ENCODE measurements around the gene HYCC2.

DNA sequence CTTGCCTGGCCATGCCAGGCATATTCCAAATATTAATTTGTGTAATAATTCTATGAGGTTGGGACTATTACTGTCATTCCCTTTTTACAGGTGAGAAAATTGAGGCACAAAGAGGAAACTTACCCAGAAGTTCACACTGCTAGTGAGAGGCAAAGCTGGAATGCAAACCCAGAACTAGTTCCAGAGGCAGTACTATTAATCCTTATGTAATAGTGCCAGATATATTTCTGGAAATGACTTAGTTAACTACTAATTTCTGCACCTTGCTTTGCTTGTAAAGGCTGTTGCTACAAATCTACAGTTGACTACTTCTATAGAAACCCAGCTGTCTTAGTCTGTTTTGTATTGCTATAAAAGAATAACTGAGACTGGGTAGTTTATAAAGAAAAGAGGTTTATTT lies 39.1 kb upstream of the HYCC2 start:
- TF ChIP-seq EP300 (IDR thresholded peaks at IDR 0.05; ENCODE audit: borderline replicate concordance in 1 of 2, low read depth in 2 of 2, low read length in 2 of 2) (no peak), BCL11A (IDR thresholded peaks at IDR 0.05; ENCODE audit: low read depth in 2 of 2, low read length in 2 of 2) (no peak), POLR2A (IDR thresholded peaks at IDR 0.05; ENCODE audit: control extremely low read depth in 1 of 2, low read depth in 2 of 2, low read length in 2 of 2) (no peak), TEAD4 (IDR thresholded peaks at IDR 0.05; ENCODE audit: low read depth, low read length) (no peak), CHD2 (IDR thresholded peaks at IDR 0.05; ENCODE audit: low read length) (no peak), TAF1 (IDR thresholded peaks at IDR 0.05; ENCODE audit: low read depth, low read length) (no peak), JUN (IDR thresholded peaks at IDR 0.05; ENCODE audit: low read depth, low read length) (no peak), RFX5 (IDR thresholded peaks at IDR 0.05; ENCODE audit: borderline replicate concordance, low read depth, low read length) (no peak), EGR1 (IDR thresholded peaks at IDR 0.05; ENCODE audit: borderline replicate concordance, low read depth, low read length) (no peak), RAD21 (IDR thresholded peaks at IDR 0.05 in 1 of 2, conservative IDR thresholded peaks at IDR 0.05 in 1 of 2; ENCODE audit: low read depth in 2 of 2, low read length in 2 of 2) (no peak)
- TF ChIP-seq, protein P1, sequence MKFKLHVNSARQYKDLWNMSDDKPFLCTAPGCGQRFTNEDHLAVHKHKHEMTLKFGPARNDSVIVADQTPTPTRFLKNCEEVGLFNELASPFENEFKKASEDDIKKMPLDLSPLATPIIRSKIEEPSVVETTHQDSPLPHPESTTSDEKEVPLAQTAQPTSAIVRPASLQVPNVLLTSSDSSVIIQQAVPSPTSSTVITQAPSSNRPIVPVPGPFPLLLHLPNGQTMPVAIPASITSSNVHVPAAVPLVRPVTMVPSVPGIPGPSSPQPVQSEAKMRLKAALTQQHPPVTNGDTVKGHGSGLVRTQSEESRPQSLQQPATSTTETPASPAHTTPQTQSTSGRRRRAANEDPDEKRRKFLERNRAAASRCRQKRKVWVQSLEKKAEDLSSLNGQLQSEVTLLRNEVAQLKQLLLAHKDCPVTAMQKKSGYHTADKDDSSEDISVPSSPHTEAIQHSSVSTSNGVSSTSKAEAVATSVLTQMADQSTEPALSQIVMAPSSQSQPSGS (IDR thresholded peaks at IDR 0.05; ENCODE audit: low read length) = no peak
- TF ChIP-seq, protein P2, sequence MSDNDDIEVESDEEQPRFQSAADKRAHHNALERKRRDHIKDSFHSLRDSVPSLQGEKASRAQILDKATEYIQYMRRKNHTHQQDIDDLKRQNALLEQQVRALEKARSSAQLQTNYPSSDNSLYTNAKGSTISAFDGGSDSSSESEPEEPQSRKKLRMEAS (IDR thresholded peaks at IDR 0.05) = no peak
- TF ChIP-seq, protein P3, sequence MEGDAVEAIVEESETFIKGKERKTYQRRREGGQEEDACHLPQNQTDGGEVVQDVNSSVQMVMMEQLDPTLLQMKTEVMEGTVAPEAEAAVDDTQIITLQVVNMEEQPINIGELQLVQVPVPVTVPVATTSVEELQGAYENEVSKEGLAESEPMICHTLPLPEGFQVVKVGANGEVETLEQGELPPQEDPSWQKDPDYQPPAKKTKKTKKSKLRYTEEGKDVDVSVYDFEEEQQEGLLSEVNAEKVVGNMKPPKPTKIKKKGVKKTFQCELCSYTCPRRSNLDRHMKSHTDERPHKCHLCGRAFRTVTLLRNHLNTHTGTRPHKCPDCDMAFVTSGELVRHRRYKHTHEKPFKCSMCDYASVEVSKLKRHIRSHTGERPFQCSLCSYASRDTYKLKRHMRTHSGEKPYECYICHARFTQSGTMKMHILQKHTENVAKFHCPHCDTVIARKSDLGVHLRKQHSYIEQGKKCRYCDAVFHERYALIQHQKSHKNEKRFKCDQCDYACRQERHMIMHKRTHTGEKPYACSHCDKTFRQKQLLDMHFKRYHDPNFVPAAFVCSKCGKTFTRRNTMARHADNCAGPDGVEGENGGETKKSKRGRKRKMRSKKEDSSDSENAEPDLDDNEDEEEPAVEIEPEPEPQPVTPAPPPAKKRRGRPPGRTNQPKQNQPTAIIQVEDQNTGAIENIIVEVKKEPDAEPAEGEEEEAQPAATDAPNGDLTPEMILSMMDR (IDR thresholded peaks at IDR 0.05; ENCODE audit: control extremely low read depth in 1 of 3, insufficient read depth in 1 of 3, low read depth in 1 of 3, low read length in 3 of 3) = no peak

Measured in H1 (cell line).